Dedifferentiated amniotic fluid mesenchymal stem cell (primary cell): ENCODE results near the gene NUMB.

ENCODE experiments used
- DNase-seq: peaks from one replicate; pipeline ENCODE4 v3.0.0-alpha.2; 2016; ENCODE audit errors: extremely low spot score

The NUMB gene

DNA sequence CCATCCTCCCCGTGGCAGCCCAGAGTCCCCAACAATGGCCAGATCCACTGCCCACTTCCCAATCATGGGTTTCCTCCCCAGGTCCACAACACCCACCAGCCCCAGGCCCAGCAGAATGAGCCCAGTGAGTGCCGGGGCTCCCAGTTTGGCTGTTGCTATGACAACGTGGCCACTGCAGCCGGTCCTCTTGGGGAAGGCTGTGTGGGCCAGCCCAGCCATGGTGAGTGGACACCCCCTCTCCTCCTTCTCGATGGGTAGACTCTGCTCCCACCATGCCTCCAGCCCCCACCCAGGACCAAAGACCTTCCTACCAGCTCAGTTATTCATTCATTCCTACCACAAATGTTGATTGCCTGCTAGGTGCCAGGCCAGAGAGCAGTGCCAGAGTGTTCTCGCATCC, 197.3 kb downstream of the NUMB start:
- DNase-seq = no peak

DNA sequence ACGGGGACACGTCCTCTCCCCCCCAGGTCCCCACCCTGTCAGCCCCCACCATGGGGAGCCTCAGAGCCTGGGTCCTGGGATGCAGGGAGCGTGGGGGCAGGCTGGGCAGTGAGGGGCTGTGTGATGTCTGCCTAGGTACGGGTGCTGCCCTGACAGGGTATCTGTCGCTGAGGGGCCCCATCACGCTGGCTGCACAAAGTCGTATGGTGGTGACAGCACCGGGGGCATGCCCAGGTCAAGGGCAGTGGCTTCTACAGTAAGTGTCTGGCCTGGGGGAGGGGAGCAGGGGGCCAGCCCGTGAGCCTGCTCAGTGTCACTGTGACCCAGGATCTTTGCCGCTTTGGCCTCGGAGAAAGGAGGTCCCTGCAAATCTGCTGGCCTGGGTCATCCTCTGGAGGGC, 197.8 kb downstream of the NUMB start:
- no peak for DNase-seq

DNA sequence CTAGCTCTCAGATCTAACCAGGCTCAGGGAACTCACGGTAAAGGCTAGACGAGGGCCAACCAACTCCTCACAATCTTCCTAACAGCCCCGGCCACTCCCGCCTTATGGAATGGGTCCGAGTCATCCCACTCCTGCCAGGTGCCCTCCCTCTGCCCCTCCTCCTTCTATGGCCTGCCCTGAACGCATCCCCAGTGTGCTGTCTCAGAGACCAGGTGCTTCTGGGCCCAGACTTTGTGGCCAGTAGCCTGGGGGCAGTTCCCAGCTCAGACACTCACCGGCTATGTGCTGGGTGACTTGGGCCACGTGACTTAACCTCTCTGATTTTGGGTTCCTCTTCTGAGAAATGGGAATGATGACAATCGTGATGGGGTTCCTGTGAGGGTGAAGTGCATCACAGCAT, 198.5 kb downstream of the NUMB start:
- DNase-seq = no peak

DNA sequence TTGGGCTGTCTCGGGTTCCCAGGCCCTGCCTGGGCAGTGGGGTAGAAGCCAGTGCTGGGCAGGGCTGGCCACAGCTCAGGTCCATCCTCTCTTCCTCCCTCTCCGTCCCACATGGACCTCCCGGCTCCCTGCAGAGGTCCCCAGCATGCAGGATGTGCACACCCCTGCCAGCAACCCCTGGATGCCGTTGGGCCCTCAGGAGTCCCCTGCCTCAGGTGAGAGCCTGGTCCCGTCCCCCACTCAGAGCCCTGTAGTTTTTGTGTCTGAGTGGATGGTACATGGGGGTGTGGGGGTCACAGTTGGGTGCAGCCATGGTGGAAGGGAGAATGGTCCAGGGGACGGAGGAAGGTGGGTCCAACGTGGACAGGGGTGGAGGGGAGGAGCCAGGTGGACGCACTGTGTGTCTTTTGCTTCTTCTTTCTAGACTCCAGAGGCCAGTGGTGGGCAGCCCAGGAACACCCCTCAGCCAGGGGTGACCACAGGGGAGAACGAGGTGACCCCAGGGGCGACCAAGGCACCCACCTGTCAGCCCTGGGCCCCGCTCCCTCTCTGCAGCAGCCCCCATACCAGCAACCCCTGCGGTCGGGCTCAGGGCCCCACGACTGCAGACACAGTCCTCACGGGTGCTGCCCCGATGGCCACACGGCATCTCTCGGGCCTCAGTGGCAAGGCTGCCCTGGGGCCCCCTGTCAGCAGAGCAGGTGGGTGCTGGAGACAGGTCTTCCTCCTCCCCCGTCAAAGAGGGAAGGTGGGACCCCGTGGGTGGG, 199.3 kb downstream of the NUMB start:
- no peak for DNase-seq

DNA sequence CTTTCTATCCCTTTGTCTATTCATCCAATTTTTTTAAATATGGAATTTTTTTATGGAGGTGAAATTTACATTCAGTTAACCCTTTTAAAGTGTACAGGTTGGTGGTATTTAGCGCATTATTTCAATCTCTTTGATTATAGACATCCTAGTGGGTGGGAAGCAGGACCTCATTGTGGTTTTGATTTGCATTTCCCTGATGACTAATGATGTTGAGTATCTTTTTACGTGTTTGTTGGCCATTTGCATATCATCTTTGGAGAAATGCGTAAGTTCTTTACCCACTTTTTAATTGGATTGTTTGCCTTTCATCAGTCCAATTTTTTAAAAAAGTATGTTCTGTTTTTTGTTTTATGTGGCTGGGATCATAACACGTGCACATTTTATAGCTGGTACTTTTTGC, 200.3 kb downstream of the NUMB start:
- DNase-seq = no peak

DNA sequence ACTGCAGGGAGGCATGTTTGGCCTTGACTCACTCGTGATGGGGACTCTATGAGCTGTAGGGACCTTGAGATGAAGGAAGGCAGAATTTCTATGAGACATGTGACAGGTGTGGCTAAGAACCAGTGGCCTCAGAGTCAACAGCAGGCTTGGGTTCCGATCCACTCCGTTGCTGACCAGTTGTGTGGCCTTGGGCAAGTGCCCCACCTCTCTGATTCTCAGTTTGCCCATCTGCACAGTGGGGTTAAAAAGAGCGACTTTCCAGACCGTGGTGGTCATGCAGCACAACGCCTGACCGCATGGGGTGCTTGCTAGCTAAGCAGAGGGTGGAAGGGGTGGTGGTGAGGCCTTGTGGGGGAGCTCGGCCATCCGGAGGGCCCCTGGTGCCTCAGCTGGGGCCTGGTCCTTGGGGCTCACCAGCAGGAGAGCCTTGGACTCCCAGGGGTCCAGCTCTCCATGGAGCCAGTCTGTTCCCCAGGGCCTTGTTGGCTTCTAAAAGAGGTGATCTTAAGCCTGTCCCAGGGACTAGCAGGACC, 202.6 kb downstream of the NUMB start:
- DNase-seq = no peak

DNA sequence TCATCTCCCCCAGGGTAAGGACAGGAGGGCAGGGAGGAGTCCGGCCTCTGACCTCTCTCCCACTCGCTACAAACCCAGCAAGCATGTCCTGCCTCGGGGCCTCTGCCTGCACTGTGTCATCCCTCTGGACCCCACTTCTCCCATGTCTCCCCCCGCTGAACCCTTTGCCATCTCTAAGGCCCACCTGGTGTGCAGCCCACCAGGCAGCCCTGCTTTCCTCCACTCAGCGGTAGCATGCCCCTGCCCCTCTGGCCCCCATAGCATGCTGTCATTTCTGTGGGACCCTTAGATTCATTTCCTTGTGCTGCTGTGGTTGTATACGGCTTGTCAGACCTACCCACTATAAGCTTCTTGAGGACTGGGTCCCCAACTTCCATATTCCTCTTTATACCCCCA, 203.3 kb downstream of the NUMB start:
- no peak for DNase-seq

DNA sequence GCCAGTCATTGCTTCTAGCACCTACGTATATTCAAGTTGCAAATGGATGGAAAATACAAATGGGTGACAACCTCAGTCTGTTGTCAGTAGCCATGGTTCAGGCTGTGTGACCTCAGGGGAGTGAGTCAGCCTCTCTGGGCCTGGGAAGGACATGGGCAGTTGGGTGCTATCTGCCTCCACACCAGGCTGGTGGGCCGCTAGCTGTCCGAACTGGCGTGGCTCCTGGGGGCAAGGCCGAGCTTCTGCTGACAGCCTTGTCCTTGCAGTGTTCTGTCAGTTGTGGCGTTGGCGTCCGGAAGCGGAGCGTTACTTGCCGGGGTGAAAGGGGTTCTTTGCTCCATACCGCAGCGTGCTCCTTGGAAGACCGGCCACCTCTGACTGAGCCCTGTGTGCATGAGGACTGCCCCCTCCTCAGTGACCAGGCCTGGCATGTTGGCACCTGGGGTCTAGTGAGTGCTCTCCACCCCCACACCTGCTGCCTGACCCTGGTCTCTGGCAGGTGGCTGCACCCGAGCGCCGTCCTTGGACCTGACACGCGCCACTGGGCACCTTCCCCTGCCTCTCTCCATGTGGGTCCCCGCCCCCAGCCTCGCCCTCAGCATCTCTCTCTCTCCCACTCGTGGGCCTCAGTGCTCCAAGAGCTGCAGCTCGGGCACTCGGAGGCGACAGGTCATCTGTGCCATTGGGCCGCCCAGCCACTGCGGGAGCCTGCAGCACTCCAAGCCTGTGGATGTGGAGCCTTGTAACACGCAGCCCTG, 203.9 kb downstream of the NUMB start:
- no peak for DNase-seq

DNA sequence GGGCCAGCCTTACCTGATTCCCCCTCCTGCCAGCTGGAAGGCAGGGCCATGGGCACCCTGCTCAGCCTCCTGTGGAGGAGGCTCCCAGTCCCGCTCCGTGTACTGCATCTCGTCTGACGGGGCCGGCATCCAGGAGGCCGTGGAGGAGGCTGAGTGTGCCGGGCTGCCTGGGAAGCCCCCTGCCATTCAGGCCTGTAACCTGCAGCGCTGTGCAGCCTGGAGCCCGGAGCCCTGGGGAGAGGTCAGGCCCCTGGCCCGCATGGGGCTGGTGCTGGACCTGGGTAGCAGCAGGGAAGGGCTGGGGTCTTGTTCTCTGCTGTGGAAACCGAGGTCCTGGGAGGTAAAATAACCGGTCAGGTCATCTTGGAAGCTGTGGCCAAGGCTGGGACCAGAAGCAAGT, 204.6 kb downstream of the NUMB start:
- no peak for DNase-seq

DNA sequence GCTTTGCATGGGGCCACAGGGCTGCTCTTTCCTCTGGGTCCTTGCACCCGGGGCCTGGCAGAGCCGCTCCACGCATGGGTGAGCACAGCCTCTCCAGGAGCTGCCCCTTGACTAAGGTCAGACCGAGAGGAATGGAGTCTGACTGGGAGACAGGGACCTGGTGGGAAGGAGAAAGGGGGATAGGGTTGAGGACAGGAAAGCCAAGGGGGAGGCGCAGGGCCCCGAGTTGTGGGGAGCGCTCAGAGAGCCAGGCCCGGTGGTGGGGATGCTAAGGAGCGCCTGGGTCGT, 205.1 kb downstream of the NUMB start:
- no peak for DNase-seq

DNA sequence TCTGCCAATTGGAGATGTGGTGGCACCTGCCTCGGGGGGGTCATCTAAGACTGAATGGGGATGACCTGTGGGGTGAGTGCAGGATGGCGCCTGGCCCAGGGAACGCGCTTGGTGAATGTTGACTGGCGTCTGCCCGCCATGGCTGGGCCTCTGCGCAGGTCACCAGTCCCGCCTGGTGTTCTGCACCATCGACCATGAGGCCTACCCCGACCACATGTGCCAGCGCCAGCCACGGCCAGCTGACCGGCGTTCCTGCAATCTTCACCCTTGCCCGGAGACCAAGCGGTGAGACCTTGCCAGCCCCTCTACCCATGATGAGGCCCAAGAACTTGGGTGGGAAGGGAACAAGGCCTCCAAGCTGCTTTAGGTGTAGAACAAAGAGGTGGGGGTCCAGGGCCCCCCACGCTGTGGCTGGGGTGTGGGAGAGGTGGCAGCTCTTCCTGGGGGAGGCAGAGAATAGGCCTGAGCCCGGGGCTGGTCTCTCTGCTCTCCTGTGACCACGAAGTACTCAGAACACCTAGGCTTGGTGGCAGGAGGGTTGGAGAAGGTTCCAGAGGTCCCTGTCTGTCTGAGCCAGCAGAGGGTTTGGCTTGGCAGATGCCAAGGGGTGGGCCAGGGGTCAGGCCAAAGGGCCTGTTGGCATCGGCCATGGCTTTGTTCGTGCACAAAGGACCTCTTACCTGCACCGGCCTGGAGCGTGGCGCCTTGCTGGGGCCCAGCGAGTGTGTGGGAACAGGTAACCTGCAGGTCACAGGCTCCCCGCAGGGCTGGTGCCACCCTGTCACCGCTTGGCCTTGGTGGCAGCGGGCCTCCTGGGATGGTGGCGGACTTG, 205.6 kb downstream of the NUMB start:
- DNase-seq = no peak

DNA sequence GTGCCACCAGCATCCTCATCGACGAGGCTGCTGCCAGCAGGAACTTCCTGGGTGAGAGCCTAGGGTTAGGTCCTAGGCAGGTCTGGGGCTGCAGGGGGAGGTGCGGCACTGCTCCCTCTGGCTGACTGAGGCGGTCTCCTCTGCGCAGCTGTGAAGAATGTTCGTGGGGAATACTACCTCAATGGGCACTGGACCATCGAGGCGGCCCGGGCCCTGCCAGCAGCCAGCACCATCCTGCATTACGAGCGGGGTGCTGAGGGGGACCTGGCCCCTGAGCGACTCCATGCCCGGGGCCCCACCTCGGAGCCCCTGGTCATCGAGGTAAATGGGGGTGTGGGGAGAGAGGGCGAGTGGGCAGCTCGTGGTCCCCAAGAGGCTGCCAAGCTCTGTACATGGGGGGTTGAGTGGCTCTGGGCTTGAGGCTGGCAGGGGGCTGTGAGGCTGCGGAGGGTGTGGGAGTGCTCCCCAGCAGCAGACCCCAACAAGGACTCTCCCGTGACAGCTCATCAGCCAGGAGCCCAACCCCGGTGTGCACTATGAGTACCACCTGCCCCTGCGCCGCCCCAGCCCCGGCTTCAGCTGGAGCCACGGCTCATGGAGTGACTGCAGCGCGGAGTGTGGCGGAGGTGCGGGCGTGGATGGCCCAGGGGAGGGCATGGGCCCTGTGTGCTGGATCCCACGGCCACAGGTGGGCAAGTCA, 206.7 kb downstream of the NUMB start:
- no peak for DNase-seq

DNA sequence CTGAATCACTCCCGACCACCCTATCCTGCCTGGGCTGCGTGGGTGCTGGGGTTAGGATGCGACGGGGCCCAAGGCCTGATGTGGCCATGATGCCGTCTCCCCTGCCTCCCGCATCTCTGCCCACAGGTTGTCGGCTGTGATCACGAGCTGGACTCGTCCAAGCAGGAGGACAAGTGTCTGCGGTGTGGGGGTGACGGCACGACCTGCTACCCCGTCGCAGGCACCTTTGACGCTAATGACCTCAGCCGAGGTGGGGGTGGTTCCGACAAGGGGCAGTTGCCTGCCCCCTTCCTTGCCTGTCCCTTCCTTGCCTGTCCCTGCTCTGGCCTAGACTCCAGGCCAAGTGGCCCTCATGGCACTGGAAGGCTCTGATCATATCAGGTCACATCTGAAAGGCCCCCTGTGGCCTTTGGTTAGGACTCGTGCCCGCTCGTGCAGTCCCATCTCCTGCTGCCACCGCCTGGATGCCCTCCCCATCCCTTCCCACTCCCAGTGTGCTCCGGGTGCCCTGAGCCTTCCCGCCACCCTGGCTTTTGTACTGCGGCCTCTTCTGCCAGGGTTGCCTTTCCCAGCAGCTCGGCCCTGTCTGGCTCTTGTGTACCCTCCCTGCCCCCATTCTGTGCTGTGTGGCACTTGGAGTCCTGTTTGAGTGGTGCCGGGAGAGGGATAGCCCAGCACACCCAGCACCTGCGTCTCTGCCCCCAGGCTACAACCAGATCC, 207.4 kb downstream of the NUMB start:
- DNase-seq = no peak

DNA sequence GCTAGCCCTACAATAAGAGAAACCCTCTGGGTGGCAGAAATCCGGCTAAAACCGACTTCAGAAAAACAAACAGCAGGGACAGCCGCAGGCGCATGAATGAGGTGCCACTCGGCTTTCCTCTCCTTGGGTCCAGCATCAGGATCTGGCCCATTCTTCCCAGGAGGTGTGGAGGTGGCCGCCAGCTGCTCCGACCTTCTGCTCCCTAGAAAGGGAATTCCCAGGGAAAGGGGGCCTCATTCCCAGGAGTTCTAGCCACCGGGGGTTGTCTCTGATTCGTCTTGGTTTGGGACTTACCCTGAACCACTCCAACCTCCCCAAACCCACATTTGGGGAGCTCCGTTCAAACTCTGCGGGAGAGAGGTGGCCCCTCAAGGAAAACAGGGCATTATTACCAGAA, 208.0 kb downstream of the NUMB start:
- DNase-seq = no peak

DNA sequence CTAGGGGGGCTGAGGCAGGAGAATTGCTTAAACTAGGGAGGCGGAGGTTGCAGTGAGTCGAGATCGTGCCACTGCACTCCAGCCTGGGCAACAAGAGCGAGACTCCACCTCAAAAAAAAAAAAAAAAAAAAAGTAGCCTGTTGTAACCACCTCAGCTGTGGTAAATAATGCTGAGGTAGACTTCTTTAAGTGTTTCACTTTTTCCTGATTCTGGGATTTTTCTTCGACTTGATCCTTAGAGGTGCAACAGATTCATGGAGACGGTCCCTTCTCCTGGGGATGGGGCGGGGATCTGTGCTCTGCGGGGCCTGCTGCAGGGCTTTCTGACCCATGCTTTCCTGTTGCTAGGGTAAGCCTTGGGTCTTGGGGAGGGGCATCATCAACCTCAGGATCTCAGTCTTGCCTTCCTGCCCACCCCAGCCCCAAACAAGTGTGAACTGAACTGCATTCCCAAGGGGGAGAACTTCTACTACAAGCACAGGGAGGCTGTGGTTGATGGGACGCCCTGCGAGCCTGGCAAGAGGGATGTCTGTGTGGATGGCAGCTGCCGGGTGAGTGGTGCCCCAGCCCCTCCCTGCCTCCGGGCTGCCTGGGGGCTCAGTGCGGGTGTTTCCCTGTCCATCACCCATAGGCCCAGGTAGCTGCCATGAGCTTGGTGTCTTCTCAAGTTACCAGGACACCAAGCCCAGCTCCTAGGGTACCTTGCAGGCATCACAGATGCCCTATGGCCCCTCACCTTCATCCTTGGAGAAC, 208.6 kb downstream of the NUMB start:
- DNase-seq = no peak

DNA sequence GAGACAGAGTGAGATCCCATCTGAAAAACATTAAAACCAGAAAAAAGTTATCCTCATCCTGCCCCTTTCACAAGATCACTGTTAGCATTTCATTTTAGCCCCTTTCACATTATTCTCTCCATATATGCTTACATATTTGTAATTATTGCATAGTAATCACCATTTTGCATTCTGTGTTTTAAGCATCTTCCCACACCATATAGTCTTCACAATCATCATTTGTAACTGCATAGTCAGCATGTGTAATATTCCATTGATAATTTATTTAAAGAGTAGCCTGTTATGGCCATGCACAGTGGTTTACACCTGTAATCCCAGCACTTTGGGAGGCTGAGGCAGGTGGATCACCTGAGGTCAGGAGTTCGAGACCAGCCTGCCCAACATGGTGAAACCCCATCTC, 209.2 kb downstream of the NUMB start:
- no peak for DNase-seq

DNA sequence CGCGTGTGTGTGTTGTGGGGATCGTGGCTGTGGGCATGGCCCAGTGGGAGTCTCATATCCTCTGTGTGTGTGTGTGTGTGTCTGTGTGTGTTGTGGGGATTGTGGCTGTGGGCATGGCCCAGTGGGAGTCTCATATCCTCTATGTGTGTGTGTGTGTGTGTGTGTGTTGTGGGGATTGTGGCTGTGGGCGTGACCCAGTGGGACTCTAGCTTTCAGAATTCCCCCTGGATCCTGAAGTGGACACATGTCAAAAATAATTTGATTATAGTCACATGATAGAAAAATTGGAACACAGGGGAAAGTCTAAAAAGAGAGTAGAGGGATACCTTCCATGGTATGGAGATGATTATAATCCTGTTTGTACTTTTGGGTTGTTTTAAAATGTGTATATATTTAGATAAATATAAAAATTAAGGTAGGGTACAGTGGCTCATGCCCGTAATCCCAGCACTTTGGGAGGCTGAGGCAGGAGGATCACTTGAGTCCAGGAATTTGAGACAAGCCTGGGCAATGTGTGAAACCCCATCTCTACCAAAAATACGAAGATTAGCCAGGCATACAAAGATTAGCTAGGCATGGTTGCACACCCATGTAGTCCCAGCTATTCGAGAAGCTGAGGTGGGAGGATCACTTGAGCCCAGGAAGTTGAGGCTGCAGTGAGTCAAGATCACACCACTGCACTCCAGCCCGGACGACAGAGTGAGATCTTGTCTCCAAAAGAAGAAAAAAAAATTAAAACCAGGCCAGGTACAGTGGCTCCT, 210.1 kb downstream of the NUMB start:
- no peak for DNase-seq

DNA sequence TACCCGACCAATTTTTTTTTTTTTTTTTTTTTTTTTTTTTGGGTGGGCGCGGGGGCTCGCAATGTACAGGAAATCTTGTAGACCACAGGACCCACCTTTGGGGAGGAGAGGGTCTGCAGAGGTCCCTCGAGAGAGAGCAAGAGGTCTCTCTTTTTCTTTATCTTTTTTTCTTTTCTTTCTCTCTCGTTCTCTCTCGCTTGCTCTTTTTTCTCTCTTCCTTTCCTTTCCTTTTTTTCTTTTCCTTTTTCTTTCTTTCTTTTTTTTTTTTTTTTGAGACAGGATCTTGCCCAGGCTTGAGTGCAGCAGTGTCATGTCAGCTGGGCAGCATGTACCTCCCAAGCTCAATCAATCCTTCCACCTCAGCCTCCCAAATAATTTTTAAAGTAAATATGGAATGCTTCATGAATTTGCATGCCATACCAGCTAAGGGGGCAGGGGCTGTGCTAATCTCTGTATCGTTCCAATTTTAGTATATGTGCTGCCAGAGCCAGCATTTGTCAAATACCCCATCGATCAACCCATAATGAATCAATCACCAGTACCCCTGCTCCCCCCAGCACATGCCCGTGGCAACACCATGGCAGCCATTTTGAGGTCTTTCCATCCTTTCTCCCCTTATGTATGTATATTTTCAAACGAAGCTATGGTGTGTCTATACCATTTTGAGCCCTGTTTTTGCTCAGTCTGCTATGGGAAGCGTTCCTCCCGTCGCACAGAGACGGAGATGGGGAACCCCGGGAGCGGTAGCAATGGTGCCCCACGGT, 211.8 kb downstream of the NUMB start:
- no peak for DNase-seq
